Natural killer cell (primary cell): ENCODE measurements around the gene LRRC52. TPM values are rescaled to one million over a fixed set of nuclear protein-coding genes. Genes with fewer than 3 reads are reported as not detected.

ENCODE experiments used
- ATAC-seq, 3 donors: fragments of 150-1000 bp in 2 of 3; fragments of 200-7000 bp in 1 of 3; cut with Tn5 transposase; 1 replicate in 1 of 3; 2 replicates in 2 of 3; pipeline ENCODE4 v1.10.0; 2021; ENCODE audit warnings: mild to moderate bottlenecking in 2 of 3, moderate library complexity in 2 of 3
- DNase-seq, 2 donors: peaks; one replicate each; pipeline versions ENCODE4 v3.0.0 to v3.0.0-alpha.2; 2013 to 2021; ENCODE audit warnings: mixed read lengths in 1 of 2
- H3K27ac ChIP-seq: one replicate; pipeline ENCODE4 v1.5.1; 2013; ENCODE audit warnings: mild to moderate bottlenecking, low read length
- H3K27me3 ChIP-seq: one replicate; pipeline ENCODE4 v1.6.1; 2013; ENCODE audit warnings: low read length; ENCODE audit not compliant: control insufficient read depth, insufficient read depth
- H3K36me3 ChIP-seq: one replicate; pipeline ENCODE4 v1.6.1; 2013; ENCODE audit warnings: low read length; ENCODE audit not compliant: control insufficient read depth, insufficient read depth
- H3K4me1 ChIP-seq: one replicate; pipeline ENCODE4 v1.6.1; 2013; ENCODE audit warnings: low read length; ENCODE audit not compliant: control insufficient read depth, insufficient read depth
- H3K4me3 ChIP-seq: one replicate; pipeline ENCODE4 v1.5.1; 2013; ENCODE audit warnings: low read length
- H3K9me3 ChIP-seq: one replicate; pipeline ENCODE4 v1.6.1; 2013; ENCODE audit warnings: low read length; ENCODE audit not compliant: control insufficient read depth, insufficient read depth
- H3K27ac Mint-ChIP-seq, 2 donors: one replicate each; pipeline ENCODE4 v1.8.0; 2022; ENCODE audit warnings: mild to moderate bottlenecking in 2 of 2, mixed read lengths in 2 of 2, moderate library complexity in 1 of 2
- H3K27me3 Mint-ChIP-seq, 2 donors: one replicate each; pipeline ENCODE4 v1.8.0; 2022; ENCODE audit warnings: low read depth in 2 of 2, mixed read lengths in 2 of 2
- H3K36me3 Mint-ChIP-seq: one replicate; pipeline ENCODE4 v1.8.0; 2022; ENCODE audit warnings: mixed read lengths
- H3K4me1 Mint-ChIP-seq, 2 donors: one replicate each; pipeline ENCODE4 v1.8.0; 2022; ENCODE audit warnings: mixed read lengths in 2 of 2
- H3K4me3 Mint-ChIP-seq: one replicate; pipeline ENCODE4 v1.8.0; 2022; ENCODE audit warnings: mild to moderate bottlenecking, moderate library complexity, mixed read lengths
- H3K9me3 Mint-ChIP-seq, 2 donors: one replicate each; pipeline ENCODE4 v1.8.0; 2022; ENCODE audit warnings: mixed read lengths in 2 of 2
- WGBS: methylation state at CpG from one replicate; pipeline ENCODE4 v1.1.7; 2013; ENCODE audit warnings: missing lambda C conversion rate; ENCODE audit not compliant: insufficient coverage; 5-methylcytosine and 5-hydroxymethylcytosine counted together
- intact Hi-C: fragments of 100-400 bp; cut with micrococcal nuclease; formaldehyde crosslinking; loops from one replicate; pipeline ENCODE4 v1.14.2; 2022
- total RNA-seq, 4 donors: library from RNA; stranded (reverse); fragments of 120-200 nt in 1 of 4; gene quantifications; one replicate each; pipeline versions ENCODE4 v1.2.3 to v1.2.4, GENCODE V29; 2013 to 2022
- TF ChIP-seq, protein P1 (sequence below): fragments of 200-600 bp; IDR thresholded peaks from one replicate; pipeline ENCODE4 v1.8.0; 2022; ENCODE audit warnings: antibody characterized with exemption

Gene LRRC52
- total RNA-seq, 3 donors from 2014 or later (not counting 1 experiment from before 2014, with no cell fraction given), result not detected

DNA sequence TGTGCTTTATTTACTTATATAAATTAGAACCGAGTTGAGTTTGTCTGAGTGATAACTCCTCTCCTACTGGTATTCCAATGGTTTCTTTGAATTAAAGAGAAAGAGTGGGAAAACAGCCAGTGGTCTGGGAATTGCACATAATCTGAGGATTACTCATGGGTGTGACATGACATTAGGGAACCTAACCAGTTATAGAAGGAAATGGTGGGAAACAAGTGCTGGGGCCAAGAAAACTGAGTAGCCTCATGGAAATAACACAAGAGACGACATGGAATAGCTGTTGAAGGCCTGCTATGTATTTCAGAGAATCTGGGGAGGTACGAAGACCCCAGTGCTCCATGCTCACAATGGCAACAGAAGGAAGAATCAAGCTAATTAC, 41.8 kb upstream of the LRRC52 start:
- DNase-seq (no peak), ATAC-seq (no peak)
- H3K4me3 ChIP-seq, result no peak overlapping the region
- peaks cover 11 to 15% of the 10 kb centered on the region in 2 donors for H3K27me3 Mint-ChIP-seq
- WGBS, result 84% methylated on average over 2 of the region's 3 CpGs
- H3K36me3 Mint-ChIP-seq, result no peaks in the 10 kb centered on the region
- no peaks in the 10 kb centered on the region for H3K36me3 ChIP-seq
- no peaks in the 10 kb centered on the region for H3K4me1 Mint-ChIP-seq
- no peak overlapping the region for H3K27ac ChIP-seq
- no peak overlapping the region for H3K27ac Mint-ChIP-seq
- TF ChIP-seq, protein P1, sequence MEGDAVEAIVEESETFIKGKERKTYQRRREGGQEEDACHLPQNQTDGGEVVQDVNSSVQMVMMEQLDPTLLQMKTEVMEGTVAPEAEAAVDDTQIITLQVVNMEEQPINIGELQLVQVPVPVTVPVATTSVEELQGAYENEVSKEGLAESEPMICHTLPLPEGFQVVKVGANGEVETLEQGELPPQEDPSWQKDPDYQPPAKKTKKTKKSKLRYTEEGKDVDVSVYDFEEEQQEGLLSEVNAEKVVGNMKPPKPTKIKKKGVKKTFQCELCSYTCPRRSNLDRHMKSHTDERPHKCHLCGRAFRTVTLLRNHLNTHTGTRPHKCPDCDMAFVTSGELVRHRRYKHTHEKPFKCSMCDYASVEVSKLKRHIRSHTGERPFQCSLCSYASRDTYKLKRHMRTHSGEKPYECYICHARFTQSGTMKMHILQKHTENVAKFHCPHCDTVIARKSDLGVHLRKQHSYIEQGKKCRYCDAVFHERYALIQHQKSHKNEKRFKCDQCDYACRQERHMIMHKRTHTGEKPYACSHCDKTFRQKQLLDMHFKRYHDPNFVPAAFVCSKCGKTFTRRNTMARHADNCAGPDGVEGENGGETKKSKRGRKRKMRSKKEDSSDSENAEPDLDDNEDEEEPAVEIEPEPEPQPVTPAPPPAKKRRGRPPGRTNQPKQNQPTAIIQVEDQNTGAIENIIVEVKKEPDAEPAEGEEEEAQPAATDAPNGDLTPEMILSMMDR, result no peak
- no peaks in the 10 kb centered on the region for H3K27me3 ChIP-seq
- no peaks in the 10 kb centered on the region for H3K9me3 Mint-ChIP-seq
- H3K9me3 ChIP-seq, result no peaks in the 10 kb centered on the region
- no peak overlapping the region for H3K4me3 Mint-ChIP-seq
- no peaks in the 10 kb centered on the region for H3K4me1 ChIP-seq
- intact Hi-C loops, result no loop called here

DNA sequence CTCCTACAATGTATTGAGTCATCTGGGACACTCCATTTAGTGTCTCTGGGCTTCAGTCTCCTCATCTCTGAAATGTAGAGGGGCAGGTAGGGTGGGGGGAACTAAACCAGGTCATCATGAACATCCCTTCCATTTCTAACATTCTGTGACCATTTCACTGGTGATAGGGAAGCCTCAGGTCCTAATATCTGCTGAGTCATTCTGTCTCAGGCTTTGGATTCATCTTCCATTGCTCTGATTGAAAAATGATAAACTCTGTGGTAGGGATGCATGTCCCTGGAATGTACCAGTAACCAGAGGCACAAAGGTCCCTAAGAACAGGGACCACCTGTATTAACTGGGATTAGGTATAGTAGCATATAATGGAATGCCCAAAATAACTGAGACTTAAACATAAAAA, 36.2 kb upstream of the LRRC52 start:
- intact Hi-C loops, result no loop called here
- TF ChIP-seq, protein P1, result no peak
- H3K36me3 Mint-ChIP-seq, result no peaks in the 10 kb centered on the region
- peaks cover 5 to 11% of the 10 kb centered on the region in 2 donors for H3K27me3 Mint-ChIP-seq
- Histone ChIP-seq H3K9me3 (no peaks in the 10 kb centered on the region), H3K27me3 (no peaks in the 10 kb centered on the region), H3K36me3 (no peaks in the 10 kb centered on the region), H3K4me3 (no peak overlapping the region), H3K4me1 (no peaks in the 10 kb centered on the region), H3K27ac (no peak overlapping the region)
- H3K27ac Mint-ChIP-seq, result no peak overlapping the region
- H3K4me1 Mint-ChIP-seq, result no peaks in the 10 kb centered on the region
- H3K9me3 Mint-ChIP-seq, result no peaks in the 10 kb centered on the region
- DNase-seq (no peak), ATAC-seq (no peak)
- H3K4me3 Mint-ChIP-seq, result no peak overlapping the region

DNA sequence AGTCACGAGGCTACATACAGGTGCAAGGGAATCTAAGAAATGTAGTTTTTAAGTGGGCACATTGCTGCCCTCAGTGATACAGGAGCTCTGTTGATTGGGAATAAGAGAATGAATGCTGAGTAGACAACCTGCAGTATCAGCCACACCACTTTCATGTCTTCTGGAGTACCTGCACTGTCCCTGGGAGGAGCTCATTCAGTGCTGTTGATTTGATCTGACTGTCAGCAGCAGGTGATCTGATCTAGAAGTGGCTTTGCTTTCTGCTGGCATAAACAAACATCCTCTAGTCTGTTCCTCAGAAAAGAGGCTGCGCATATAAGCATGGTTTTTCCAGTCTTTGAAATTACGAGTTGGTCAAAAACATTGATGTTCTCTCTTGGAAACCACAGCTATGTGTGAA, 35.5 kb upstream of the LRRC52 start:
- Mint-ChIP-seq H3K9me3 (no peaks in the 10 kb centered on the region), H3K36me3 (no peaks in the 10 kb centered on the region), H3K4me1 (no peaks in the 10 kb centered on the region), H3K27me3 (peaks cover 3 to 11% of the 10 kb centered on the region in 2 donors), H3K27ac (no peak overlapping the region), H3K4me3 (no peak overlapping the region)
- intact Hi-C loops, result no loop called here
- H3K27ac ChIP-seq, result no peak overlapping the region
- WGBS, result 80% methylated on average over 3 of the region's 3 CpGs
- H3K4me3 ChIP-seq, result no peak overlapping the region
- DNase-seq (no peak), ATAC-seq (no peak)
- no peaks in the 10 kb centered on the region for H3K27me3 ChIP-seq
- no peaks in the 10 kb centered on the region for H3K36me3 ChIP-seq
- H3K4me1 ChIP-seq, result no peaks in the 10 kb centered on the region
- no peaks in the 10 kb centered on the region for H3K9me3 ChIP-seq
- TF ChIP-seq, protein P1, result no peak

DNA sequence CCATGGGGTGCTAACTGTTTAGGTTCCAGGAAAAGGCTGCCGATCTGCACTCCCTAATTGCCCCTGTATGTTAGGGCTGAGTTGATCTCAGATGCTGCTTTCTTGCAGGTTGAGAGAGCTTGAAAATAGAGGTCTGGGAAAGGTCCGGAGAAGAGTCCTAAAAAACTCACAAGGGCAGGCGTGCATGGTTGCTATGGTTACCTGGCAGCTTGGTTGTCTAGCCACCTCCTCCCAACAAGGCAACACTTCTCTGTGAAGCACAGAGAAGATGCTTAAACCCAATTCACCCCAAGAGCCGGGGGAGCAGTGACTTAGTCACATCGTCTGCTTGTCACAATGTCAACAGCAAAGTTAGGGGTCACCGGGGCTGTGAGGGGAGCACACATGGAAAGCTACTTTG, 31.0 kb upstream of the LRRC52 start:
- H3K4me1 Mint-ChIP-seq, result no peaks in the 10 kb centered on the region
- H3K36me3 Mint-ChIP-seq, result no peaks in the 10 kb centered on the region
- H3K9me3 Mint-ChIP-seq, result no peaks in the 10 kb centered on the region
- no peaks in the 10 kb centered on the region for H3K4me1 ChIP-seq
- H3K27ac Mint-ChIP-seq, result no peak overlapping the region
- ATAC-seq, result no peak
- 76% methylated on average over 6 of the region's 6 CpGs for WGBS
- H3K36me3 ChIP-seq, result no peaks in the 10 kb centered on the region
- peaks cover 0 to 3% of the 10 kb centered on the region in 2 donors for H3K27me3 Mint-ChIP-seq
- TF ChIP-seq, protein P1, result no peak
- no peaks in the 10 kb centered on the region for H3K9me3 ChIP-seq
- no peak overlapping the region for H3K4me3 Mint-ChIP-seq
- intact Hi-C loops, result no loop called here
- H3K27me3 ChIP-seq, result no peaks in the 10 kb centered on the region
- DNase-seq, result no peak
- no peak overlapping the region for H3K27ac ChIP-seq
- H3K4me3 ChIP-seq, result no peak overlapping the region
